ENCODE results near the gene LIN37. TPM values are rescaled to one million over a fixed set of nuclear protein-coding genes. Genes with fewer than 3 reads are reported as not detected.
A peak's percentile ranks its signal among the peaks of the same experiment; 100 is the strongest.

The LIN37 gene
- total RNA-seq, 1 donor from 2014 or later, result 14.3 TPM

DNA sequence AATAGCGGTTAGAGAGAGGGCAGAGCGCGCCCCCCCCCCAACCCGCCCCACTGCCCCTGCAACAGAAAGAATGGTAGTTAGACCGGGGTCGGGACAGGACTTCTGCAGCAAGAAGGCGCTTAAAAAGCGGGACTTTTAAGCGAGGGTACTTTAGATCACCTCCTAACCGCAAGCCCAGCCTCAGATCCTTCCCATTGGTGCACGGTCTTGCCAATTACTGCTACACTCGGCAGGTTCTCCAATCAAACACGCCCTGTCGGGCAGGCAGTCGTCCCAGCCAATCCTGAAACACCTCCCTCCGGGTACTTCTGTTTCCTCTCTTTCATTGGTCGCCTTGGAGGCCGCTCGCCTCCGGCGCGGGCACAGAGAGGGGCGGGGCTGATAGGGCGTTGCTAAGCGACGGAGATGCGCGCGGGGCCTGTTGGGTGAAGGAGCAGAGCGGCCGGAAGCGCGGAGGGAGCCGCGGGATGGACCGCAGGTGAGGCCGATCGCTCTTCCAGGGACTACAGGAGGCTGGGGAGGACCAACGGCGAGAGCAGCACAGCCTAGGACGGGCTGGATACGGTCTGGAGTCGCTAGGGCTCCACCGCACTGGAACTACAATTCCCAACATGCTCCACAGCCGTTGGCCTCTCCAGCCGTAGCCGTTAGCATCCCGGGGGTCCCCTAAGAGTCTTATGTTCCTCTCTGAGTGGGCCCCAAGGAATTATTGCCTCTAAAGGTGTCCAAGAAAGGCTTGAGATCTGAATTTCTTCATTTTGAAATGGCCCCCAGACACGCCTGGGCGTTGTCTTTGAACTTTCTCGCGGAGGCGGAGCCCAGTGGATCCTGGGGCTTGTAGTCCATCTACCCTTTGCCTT lies 9.6 kb downstream of the LIN37 start, which contains the start of gene PROSER3:
TSS of gene PROSER3 (plus strand) at position 428 of the 860 bp plus-strand sequence. CDS start at position 468, 40 bp downstream.
- intact Hi-C loops (cut with micrococcal nuclease), result loop anchor here (1.0 to 5.0 kb wide), 5 partner anchors 10 to 211 kb away; partner anchors contain the start of genes ARHGAP33, LIN37 and TMEM147
- TF ChIP-seq, protein P1, sequence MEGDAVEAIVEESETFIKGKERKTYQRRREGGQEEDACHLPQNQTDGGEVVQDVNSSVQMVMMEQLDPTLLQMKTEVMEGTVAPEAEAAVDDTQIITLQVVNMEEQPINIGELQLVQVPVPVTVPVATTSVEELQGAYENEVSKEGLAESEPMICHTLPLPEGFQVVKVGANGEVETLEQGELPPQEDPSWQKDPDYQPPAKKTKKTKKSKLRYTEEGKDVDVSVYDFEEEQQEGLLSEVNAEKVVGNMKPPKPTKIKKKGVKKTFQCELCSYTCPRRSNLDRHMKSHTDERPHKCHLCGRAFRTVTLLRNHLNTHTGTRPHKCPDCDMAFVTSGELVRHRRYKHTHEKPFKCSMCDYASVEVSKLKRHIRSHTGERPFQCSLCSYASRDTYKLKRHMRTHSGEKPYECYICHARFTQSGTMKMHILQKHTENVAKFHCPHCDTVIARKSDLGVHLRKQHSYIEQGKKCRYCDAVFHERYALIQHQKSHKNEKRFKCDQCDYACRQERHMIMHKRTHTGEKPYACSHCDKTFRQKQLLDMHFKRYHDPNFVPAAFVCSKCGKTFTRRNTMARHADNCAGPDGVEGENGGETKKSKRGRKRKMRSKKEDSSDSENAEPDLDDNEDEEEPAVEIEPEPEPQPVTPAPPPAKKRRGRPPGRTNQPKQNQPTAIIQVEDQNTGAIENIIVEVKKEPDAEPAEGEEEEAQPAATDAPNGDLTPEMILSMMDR (IDR thresholded peaks at IDR 0.05), result no peak
- H3K27me3 Mint-ChIP-seq, result peaks cover 15% of the 10 kb centered on the region
- ATAC-seq (ENCODE audit: low read depth) (peak; percentile 95), DNase-seq (peak; percentile 94)
- H3K27ac Mint-ChIP-seq, result peak within 1 kb of the TSS; percentile 96
- H3K4me3 Mint-ChIP-seq, result peak within 1 kb of the TSS; percentile 97
- ChIA-PET CTCF (no interaction called here), POLR2A (interaction anchor here (0.7 to 3.8 kb wide), 6 partner anchors 8 to 56 kb away, joined by 3 to 69 read pairs (median 10); partner anchors contain the start of genes IGFLR1, LIN37, PSENEN and U2AF1L4)
- peaks cover 33% of the 10 kb centered on the region for H3K36me3 Mint-ChIP-seq (ENCODE audit: low read depth)
- peaks cover 33% of the 10 kb centered on the region for H3K4me1 Mint-ChIP-seq
- no peaks in the 10 kb centered on the region for H3K9me3 Mint-ChIP-seq

DNA sequence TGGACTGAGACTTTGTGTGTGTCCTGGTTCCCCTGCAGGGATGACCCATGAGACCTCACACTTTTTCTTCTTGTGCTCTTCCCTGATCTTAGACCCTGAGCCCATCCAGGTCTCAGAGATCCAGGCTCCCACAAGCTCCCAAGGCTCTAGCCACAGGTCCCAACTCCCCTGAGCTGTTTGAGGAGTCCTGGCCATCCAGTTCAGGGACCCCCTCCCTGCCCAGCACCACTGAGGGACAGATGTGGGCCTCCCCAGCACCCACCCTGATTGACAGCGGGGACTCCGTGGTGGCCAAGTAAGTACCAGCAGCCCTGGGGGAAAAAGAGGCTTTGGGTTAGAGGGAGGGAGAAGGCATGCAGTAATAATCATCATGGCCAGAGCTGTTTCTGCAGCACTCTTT lies 11.3 kb downstream of the LIN37 start:
- peaks cover 28% of the 10 kb centered on the region for H3K36me3 Mint-ChIP-seq (ENCODE audit: low read depth)
- H3K4me3 Mint-ChIP-seq, result peak overlapping the region; percentile 60
- DNase-seq (no peak), ATAC-seq (ENCODE audit: low read depth) (no peak)
- TF ChIP-seq, protein P1 (IDR thresholded peaks at IDR 0.05), result no peak
- intact Hi-C loops (cut with micrococcal nuclease), result loop anchor here (5.0 kb wide), 1 partner anchor 212 kb away; the partner anchor contains the start of gene TMEM147
- no peak overlapping the region for H3K27ac Mint-ChIP-seq
- ChIA-PET POLR2A (interaction anchor here (0.6 to 0.9 kb wide), 2 partner anchors 14 to 675 kb away, joined by 3 read pairs; partner anchors contain the start of genes PSENEN and U2AF1L4), CTCF (no interaction called here)
- H3K4me1 Mint-ChIP-seq, result peaks cover 33% of the 10 kb centered on the region
- H3K9me3 Mint-ChIP-seq, result no peaks in the 10 kb centered on the region
- peaks cover 14% of the 10 kb centered on the region for H3K27me3 Mint-ChIP-seq

DNA sequence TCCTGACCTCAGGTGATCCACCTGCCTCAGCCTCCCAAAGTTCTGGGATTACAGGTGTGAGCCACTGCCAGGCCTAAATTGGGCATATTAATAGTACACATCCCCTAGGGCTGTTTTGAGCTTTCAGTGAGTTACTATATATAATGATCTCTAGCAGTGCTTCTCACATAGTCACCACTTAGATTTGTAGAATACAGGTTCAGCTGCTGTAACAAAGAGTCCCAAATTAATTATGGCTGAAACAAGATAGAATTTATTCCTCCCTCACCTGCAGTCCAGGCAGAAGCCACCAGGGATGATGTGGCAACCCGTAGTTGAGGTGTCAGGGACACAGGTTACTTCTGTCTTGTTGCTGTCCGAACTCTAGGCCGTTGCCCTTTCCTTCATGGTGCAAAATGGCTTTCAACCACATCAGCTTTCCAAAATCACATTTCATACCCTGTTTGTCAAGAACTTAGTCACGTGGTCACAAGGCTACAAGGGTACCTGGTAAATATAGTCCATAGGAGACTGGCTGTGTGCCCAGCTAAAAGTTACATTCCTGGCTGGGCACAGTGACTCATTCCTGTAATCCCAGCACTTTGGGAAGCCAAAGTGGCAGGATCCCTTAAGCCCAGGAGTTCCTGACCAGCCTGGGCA lies 12.5 kb downstream of the LIN37 start:
- ChIA-PET CTCF (no interaction called here), POLR2A (no interaction called here)
- TF ChIP-seq, protein P1 (IDR thresholded peaks at IDR 0.05), result no peak
- H3K27me3 Mint-ChIP-seq, result peaks cover 9% of the 10 kb centered on the region
- no peak for DNase-seq
- no peak overlapping the region for H3K27ac Mint-ChIP-seq
- no peak for ATAC-seq (ENCODE audit: low read depth)
- peaks cover 31% of the 10 kb centered on the region for H3K36me3 Mint-ChIP-seq (ENCODE audit: low read depth)
- no peaks in the 10 kb centered on the region for H3K9me3 Mint-ChIP-seq
- peaks cover 30% of the 10 kb centered on the region for H3K4me1 Mint-ChIP-seq
- intact Hi-C loops (cut with micrococcal nuclease), result no loop called here
- H3K4me3 Mint-ChIP-seq, result no peak overlapping the region

GRCh38 chr19:35764432-35765315 lies 16.3 kb downstream of the LIN37 start:
- no peak overlapping the region for H3K4me3 Mint-ChIP-seq
- no peak for ATAC-seq (ENCODE audit: low read depth)
- no peaks in the 10 kb centered on the region for H3K4me1 Mint-ChIP-seq
- intact Hi-C loops (cut with micrococcal nuclease), result no loop called here
- peaks cover 41% of the 10 kb centered on the region for H3K36me3 Mint-ChIP-seq (ENCODE audit: low read depth)
- TF ChIP-seq, protein P1 (IDR thresholded peaks at IDR 0.05), result no peak
- H3K27me3 Mint-ChIP-seq, result no peaks in the 10 kb centered on the region
- no peaks in the 10 kb centered on the region for H3K9me3 Mint-ChIP-seq
- H3K27ac Mint-ChIP-seq, result no peak overlapping the region
- CTCF ChIA-PET, result no interaction called here
- no peak for DNase-seq
- POLR2A ChIA-PET, result no interaction called here
